GM12872 (cell line): Measurements from ENCODE around the gene SLC48A1.

Source experiments
- TF ChIP-seq, protein P1 (sequence below): IDR thresholded peaks from 3 replicates; pipeline ENCODE4 v1.5.1; 2011; ENCODE audit warnings: low read depth, mild to moderate bottlenecking, low read length, moderate library complexity; ENCODE audit not compliant: insufficient read depth

SLC48A1 gene

DNA sequence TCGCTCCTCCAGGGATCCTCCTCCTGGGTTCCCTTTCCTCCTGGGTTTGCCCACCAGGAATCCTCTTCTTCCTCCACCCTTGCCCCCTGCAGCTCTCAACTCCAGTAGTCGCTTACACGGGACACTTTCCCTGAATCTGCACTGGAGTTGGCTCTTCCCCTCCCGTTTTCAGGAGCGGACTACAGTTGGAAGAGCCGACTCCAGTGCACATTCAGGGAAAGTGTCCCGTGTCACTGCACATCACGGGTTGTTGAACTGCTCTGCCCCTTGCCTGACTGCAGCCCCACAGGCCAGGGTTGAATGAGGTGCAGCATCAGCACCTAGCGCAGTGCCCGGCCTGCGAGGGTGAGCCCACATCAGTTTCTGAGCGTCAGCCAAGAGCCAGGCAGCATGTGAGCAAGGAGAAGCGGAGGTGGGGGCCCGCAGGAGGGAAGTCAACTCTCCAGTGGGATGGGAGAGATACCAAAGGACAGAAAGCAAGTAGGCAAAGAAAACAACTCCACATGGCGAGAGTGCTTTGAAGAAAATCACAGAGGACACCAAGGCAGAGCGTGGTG lies 27.5 kb upstream of the SLC48A1 start:
- TF ChIP-seq, protein P1, sequence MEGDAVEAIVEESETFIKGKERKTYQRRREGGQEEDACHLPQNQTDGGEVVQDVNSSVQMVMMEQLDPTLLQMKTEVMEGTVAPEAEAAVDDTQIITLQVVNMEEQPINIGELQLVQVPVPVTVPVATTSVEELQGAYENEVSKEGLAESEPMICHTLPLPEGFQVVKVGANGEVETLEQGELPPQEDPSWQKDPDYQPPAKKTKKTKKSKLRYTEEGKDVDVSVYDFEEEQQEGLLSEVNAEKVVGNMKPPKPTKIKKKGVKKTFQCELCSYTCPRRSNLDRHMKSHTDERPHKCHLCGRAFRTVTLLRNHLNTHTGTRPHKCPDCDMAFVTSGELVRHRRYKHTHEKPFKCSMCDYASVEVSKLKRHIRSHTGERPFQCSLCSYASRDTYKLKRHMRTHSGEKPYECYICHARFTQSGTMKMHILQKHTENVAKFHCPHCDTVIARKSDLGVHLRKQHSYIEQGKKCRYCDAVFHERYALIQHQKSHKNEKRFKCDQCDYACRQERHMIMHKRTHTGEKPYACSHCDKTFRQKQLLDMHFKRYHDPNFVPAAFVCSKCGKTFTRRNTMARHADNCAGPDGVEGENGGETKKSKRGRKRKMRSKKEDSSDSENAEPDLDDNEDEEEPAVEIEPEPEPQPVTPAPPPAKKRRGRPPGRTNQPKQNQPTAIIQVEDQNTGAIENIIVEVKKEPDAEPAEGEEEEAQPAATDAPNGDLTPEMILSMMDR: no peak

DNA sequence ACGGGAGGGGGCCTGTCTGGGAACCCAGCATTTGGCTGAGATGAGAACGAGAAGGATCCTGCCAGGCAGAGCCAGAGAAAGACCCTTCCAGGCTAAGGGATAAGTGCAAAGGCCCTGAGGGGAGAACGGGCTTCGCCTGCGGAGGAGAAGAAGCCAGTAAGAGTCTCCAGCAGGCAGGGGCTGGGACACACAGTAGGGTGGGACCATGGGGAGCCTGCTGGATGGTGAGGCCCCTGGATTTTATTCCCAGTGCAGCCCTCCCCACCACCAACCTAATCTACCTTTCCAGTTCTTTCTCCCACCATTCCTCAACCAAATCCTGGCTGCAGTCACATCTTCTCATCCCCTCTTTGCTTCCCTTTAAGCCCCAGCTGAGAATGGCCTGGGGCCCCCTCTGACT lies 27.0 kb upstream of the SLC48A1 start:
- TF ChIP-seq, protein P1: no peak

DNA sequence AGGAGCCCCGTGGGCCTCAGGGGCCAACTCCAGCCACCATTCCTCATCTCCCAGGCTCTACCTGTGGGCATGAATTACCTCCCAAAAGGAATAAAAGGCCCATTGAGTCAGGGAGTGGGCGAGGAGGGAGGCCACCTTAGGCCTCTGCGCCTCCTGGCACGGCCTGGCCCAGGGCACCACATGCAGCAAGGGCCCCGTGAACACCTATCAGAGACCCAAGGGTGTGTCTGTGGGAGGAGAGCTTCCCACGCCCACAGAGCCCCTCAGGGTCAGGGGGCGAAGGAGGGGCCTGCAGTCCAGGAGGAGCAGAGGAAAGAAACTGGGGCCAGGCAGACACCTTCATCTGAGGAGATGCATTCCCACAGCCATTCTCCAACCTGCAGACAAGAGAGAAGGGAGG lies 26.5 kb upstream of the SLC48A1 start:
- TF ChIP-seq, protein P1: no peak

DNA sequence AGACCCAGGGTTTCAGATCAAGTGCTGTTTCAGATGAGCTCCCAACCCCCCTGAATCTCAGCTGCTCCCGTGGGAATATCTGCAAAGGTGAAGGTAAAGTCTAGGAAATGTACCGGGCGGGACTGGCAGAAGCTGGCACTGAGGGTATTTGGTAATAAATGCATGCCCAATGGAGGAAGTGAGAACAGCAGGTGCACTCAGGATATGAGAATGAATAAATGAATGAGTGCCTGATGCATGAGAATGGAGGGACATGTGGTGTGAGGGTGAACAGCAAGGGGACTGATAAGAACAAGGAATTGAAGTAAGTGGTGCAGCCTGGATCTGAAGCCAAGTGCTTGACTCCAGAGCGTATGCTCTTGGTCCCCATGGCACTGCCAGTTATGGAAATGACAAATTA lies 25.9 kb upstream of the SLC48A1 start:
- TF ChIP-seq, protein P1: no peak

DNA sequence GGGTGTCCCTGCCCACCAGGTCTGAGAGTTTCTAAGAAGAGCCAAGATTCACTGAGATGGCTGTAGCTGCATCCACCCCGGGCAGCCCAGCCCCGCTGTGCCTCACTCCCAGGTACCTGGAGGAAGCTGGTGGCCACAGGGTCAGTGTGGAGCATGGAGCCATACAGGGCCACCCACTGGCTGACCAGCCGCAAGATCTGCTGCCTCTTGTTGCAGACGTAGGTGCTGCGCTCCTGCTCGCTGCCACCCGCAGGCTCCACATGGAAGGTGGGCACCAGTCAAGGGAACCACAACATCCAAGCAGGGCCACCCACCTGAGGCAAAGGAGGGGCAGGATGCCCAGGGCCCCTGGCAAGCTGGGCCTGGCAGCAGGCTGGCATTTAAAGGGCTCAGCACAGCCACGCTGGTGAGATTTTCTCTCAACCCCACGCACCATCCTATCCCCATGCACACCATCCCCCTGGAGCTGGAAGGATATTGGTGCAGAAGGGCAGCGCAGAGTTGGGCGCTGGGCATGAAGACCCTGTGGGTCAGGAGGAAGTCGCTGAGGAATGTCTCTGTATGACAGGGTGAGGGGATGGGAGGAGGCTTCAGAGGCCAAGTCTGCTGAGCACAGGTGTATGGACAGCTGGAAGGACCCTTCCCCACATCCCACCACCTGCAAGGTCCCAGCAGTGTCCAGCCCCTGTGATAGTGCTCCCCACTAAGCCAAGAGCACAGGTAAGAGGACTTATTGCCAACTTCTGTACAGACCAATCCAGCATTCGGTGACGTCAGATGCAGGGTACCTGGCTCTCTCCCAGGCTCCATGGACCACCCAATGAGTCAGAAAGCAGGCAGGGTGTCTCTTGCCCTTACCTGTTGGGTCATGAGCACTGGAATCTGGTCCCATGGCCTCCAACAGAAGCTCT lies 25.2 kb upstream of the SLC48A1 start:
- TF ChIP-seq, protein P1: no peak

DNA sequence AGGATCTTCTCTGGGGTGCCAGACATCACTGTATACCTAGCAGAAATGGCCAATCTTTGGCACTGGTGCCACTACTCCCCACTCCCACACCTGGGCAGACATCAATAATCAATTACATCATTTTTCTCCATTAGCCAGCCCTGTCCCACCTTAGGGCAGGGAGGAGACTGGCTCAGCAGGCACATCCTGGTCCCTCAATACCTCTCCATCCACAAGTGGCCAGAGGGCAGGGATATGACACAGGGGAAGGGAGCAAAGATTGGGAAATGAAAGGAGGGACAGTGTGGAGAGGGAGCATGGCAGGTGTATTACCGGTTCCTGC lies 24.6 kb upstream of the SLC48A1 start:
- TF ChIP-seq, protein P1: no peak

DNA sequence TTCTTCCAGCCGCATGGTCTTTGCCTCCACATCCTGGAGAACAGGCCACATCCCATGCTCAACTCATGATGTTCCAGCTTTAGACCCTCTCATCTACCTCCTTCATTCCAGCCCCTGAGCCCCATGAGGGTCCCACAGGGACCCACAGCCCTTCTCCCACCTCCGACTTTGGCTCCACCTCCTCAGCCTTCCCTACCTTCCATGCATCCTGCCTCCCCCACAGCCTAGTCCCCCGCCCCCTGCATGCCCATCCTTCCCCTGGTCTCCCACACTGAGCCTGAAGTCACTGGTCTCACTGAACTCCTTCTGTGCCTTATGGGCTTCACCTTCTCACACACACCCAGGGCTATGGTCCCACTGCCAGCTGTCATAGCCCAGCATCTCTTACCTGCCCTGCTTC lies 24.1 kb upstream of the SLC48A1 start:
- TF ChIP-seq, protein P1: no peak
